A549 (cell line): Measurements from ENCODE around the gene LRRFIP2.

Experiments used
- BHLHE40 ChIP-seq: IDR thresholded peaks from 2 replicates; pipeline ENCODE4 v1.6.1; 2012; ENCODE audit warnings: low read depth, low read length, inconsistent platforms
- CHD2 ChIP-seq: fragments of 150-350 bp; IDR thresholded peaks from 2 replicates; pipeline ENCODE4 v1.6.1; 2014; ENCODE audit warnings: low read length; ENCODE audit not compliant: partially characterized antibody
- EP300 ChIP-seq, 2 experiments: fragments of >200 bp; sonication (Bioruptor Twin); formaldehyde crosslinking; IDR thresholded peaks; 2 replicates in 1 of 2; 3 replicates in 1 of 2; pipeline ENCODE4 v1.6.1; 2016 to 2017
- FOSL2 ChIP-seq, 2 experiments: fragments of 450-650 bp in 1 of 2; fragments of >200 bp in 1 of 2; sonication (Bioruptor Twin) in 1 of 2; formaldehyde crosslinking; IDR thresholded peaks; 2 replicates each; pipeline versions ENCODE4 v1.5.0 to v1.6.1; 2016 to 2020; ENCODE audit warnings: mild to moderate bottlenecking in 1 of 2, moderate library complexity in 1 of 2
- PHF8 ChIP-seq: fragments of 200-600 bp; sonication (generic); IDR thresholded peaks from 2 replicates; pipeline ENCODE4 v1.6.1; 2016; ENCODE audit warnings: low read depth, mild to moderate bottlenecking, antibody characterized with exemption, moderate library complexity, borderline replicate concordance
- POLR2A ChIP-seq: IDR thresholded peaks from 2 replicates; pipeline ENCODE4 v1.6.1; 2012; ENCODE audit warnings: mild to moderate bottlenecking, low read length
- RCOR1 ChIP-seq: fragments of 150-350 bp; IDR thresholded peaks from 2 replicates; pipeline ENCODE4 v1.6.1; 2014; ENCODE audit warnings: antibody characterized with exemption, low read length, low read depth
- SMC3 ChIP-seq: fragments of >200 bp; sonication (Bioruptor Twin); formaldehyde crosslinking; IDR thresholded peaks from 3 replicates; pipeline ENCODE4 v1.6.1; 2018; ENCODE audit warnings: inconsistent platforms
- TF ChIP-seq, protein P1 (sequence below): fragments of >200 bp; sonication (Bioruptor Twin); formaldehyde crosslinking; IDR thresholded peaks from 3 replicates; pipeline ENCODE4 v1.5.1; 2016
- TF ChIP-seq, protein P2 (sequence below): fragments of 450-650 bp; IDR thresholded peaks from 2 replicates; pipeline ENCODE4 v1.6.1; 2014; ENCODE audit warnings: antibody characterized with exemption
- TF ChIP-seq, protein P3 (sequence below): IDR thresholded peaks from 2 replicates; pipeline ENCODE4 v1.6.1; 2012

DNA sequence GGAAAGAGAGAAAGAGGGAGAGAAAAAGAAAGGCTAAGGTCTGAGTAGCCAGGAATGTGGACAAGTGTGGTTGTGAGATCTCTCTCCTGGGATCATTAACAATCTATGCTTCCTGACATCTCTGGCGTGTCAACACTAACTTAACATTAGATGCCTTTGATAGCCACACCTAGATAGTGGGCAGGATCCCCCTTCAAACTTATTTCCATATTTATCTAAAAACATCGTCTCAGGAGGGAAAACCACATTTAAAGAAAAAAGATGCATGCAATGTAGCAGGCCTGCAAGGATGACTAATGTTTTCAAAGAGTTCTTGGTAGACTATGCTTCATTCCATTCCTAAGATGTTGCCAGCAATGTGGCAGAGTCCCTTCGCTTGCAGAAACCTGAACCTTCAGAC, 100.2 kb downstream of the LRRFIP2 start:
- TF ChIP-seq, protein P1, sequence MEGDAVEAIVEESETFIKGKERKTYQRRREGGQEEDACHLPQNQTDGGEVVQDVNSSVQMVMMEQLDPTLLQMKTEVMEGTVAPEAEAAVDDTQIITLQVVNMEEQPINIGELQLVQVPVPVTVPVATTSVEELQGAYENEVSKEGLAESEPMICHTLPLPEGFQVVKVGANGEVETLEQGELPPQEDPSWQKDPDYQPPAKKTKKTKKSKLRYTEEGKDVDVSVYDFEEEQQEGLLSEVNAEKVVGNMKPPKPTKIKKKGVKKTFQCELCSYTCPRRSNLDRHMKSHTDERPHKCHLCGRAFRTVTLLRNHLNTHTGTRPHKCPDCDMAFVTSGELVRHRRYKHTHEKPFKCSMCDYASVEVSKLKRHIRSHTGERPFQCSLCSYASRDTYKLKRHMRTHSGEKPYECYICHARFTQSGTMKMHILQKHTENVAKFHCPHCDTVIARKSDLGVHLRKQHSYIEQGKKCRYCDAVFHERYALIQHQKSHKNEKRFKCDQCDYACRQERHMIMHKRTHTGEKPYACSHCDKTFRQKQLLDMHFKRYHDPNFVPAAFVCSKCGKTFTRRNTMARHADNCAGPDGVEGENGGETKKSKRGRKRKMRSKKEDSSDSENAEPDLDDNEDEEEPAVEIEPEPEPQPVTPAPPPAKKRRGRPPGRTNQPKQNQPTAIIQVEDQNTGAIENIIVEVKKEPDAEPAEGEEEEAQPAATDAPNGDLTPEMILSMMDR = no peak
- no peak for TF ChIP-seq BHLHE40
- TF ChIP-seq FOSL2 (IDR thresholded peaks at IDR 0.05) = no peak
- no peak for TF ChIP-seq FOSL2 (CRISPR knock-in tag; IDR thresholded peaks at IDR 0.05)
- no peak for TF ChIP-seq POLR2A
- TF ChIP-seq, protein P2, sequence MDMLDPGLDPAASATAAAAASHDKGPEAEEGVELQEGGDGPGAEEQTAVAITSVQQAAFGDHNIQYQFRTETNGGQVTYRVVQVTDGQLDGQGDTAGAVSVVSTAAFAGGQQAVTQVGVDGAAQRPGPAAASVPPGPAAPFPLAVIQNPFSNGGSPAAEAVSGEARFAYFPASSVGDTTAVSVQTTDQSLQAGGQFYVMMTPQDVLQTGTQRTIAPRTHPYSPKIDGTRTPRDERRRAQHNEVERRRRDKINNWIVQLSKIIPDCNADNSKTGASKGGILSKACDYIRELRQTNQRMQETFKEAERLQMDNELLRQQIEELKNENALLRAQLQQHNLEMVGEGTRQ = no peak
- TF ChIP-seq SMC3 = no peak
- TF ChIP-seq, protein P3, sequence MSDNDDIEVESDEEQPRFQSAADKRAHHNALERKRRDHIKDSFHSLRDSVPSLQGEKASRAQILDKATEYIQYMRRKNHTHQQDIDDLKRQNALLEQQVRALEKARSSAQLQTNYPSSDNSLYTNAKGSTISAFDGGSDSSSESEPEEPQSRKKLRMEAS = no peak
- TF ChIP-seq EP300 (IDR thresholded peaks at IDR 0.05) = no peak
- no peak for TF ChIP-seq CHD2
- no peak for TF ChIP-seq PHF8
- no peak for TF ChIP-seq RCOR1
